Eye (tissue), 1 donor: ENCODE data around the gene POLD2.

ENCODE experiments used
- DNase-seq: peaks from one replicate; pipeline ENCODE4 v3.0.0-alpha.2; 2015

The POLD2 gene

GRCh38 chr7:44112997-44113763 lies 10.2 kb downstream of the POLD2 start:
- no peak for DNase-seq

GRCh38 chr7:44112231-44112996 lies 10.9 kb downstream of the POLD2 start:
- DNase-seq, result no peak

- DNase-seq, result no peak
These were observed 11.6 kb downstream of the POLD2 start for GRCh38 chr7:44111761-44112160.

- no peak for DNase-seq
These were observed 12.4 kb downstream of the POLD2 start for GRCh38 chr7:44110719-44111635.

GRCh38 chr7:44109991-44110390 lies 13.4 kb downstream of the POLD2 start:
- no peak for DNase-seq

GRCh38 chr7:44108768-44109750 lies 14.3 kb downstream of the POLD2 start:
- no peak for DNase-seq

GRCh38 chr7:44107961-44108767 lies 15.2 kb downstream of the POLD2 start:
- DNase-seq, result no peak

- DNase-seq, result no peak
These were observed 16.0 kb downstream of the POLD2 start for GRCh38 chr7:44107116-44107960.

GRCh38 chr7:44106311-44107065 lies 16.9 kb downstream of the POLD2 start:
- DNase-seq, result no peak

- DNase-seq, result no peak
These were observed 17.5 kb downstream of the POLD2 start for GRCh38 chr7:44105832-44106231.

- peak; percentile 66 for DNase-seq
These were observed 18.2 kb downstream of the POLD2 start for GRCh38 chr7:44104860-44105771.

- peak; percentile 65 for DNase-seq
These were observed 19.2 kb downstream of the POLD2 start, which contains the start of gene AEBP1 for GRCh38 chr7:44103923-44104859. TSS of gene AEBP1 (plus strand) at chr7:44104345. CDS start at chr7:44104666, 321 bp downstream.

GRCh38 chr7:44103566-44103922 lies 19.8 kb downstream of the POLD2 start:
- DNase-seq, result no peak

- DNase-seq, result no peak
These were observed 20.3 kb downstream of the POLD2 start for GRCh38 chr7:44102846-44103565.

GRCh38 chr7:44101966-44102845 lies 21.1 kb downstream of the POLD2 start:
- peak; percentile 53 for DNase-seq
